ENCODE data around the gene PTPRU.

- TF ChIP-seq CTCF (IDR thresholded peaks at IDR 0.05; ENCODE audit: insufficient read depth, low read length, poor library complexity, severe bottlenecking) (no peak), EZH2phosphoT487 (conservative IDR thresholded peaks at IDR 0.05; ENCODE audit: low read length) (no peak)
These were observed 124.4 kb downstream of the PTPRU start for GRCh38 chr1:29360768-29361167.
